K562 (cell line): ENCODE results near the gene PPOX. TPM values are rescaled to one million over a fixed set of nuclear protein-coding genes. Genes with fewer than 3 reads are reported as not detected.

Experiments used
- HNRNPLL ChIP-seq: fragments of 200-400 bp; formaldehyde crosslinking; IDR thresholded peaks from 2 replicates; pipeline ENCODE4 v1.6.1; 2017; ENCODE audit warnings: low read length, low read depth, mild to moderate bottlenecking; ENCODE audit not compliant: poor library complexity, severe bottlenecking
- NFIC ChIP-seq: fragments of 450-650 bp; IDR thresholded peaks from 2 replicates; pipeline ENCODE4 v1.6.1; 2017; ENCODE audit warnings: mild to moderate bottlenecking, inconsistent platforms
- ZNF165 ChIP-seq: fragments of 250-450 bp; sonication (Bioruptor Pico); IDR thresholded peaks from 2 replicates; pipeline ENCODE4 v1.4.0; 2020; ENCODE audit warnings: borderline replicate concordance
- ZNF347 ChIP-seq: fragments of 450-650 bp; formaldehyde crosslinking; IDR thresholded peaks from 2 replicates; pipeline ENCODE4 v1.4.0; 2020; ENCODE audit warnings: low read depth, mild to moderate bottlenecking, moderate library complexity
- polyA plus RNA-seq, 8 experiments: library from polyadenylated mRNA; depleted of rRNA in 4 of 8; stranded (reverse) in 5 of 8; unstranded in 3 of 8; fragments of >200 nt; fragmentation: Nextera tagmentation in 2 of 8; fragmentation: Illumina TruSeq in 1 of 8; extraction: Ambion mirVana in 2 of 8; extraction: Trizol in 1 of 8; gene quantifications; 2 replicates each; pipeline versions ENCODE4 v1.2.1 to v1.2.3, GENCODE V29; 2011 to 2014; ENCODE audit warnings: inconsistent platforms in 1 of 8, missing spikeins in 1 of 8
- total RNA-seq, 7 experiments: library from RNA; depleted of rRNA in 6 of 7; stranded (reverse); fragments of >200 nt in 6 of 7; fragmentation: Illumina TruSeq in 2 of 7; extraction: Trizol in 2 of 7; gene quantifications; 2 replicates each; pipeline versions ENCODE4 v1.2.1 to v1.2.3, GENCODE V29; 2011 to 2021; ENCODE audit warnings: low replicate concordance in 1 of 7
- TF ChIP-seq, protein P1 (sequence below): fragments of 250-450 bp; sonication (Bioruptor Pico); IDR thresholded peaks from 2 replicates; pipeline ENCODE4 v1.4.0; 2020
- TF ChIP-seq, protein P2 (sequence below): sonication (generic); formaldehyde crosslinking; IDR thresholded peaks from 2 replicates; pipeline ENCODE4 v1.8.0; 2022; ENCODE audit warnings: mild to moderate bottlenecking, missing genetic modification reagents
- TF ChIP-seq, protein P3 (sequence below), 2 experiments: fragments of 450-650 bp in 1 of 2; sonication (generic) in 1 of 2; formaldehyde crosslinking in 1 of 2; IDR thresholded peaks; 2 replicates each; pipeline versions ENCODE4 v1.7.1 to v1.9.0; 2016 to 2022; ENCODE audit warnings: inconsistent platforms in 1 of 2, mild to moderate bottlenecking in 1 of 2, missing genetic modification reagents in 1 of 2

Gene PPOX
- total and polyA plus RNA-seq, 9 of the 15 experiments (the other 6 are each of a cell fraction or from before 2014, with no cell fraction given): 17.0 to 57.1 (median 38.9) TPM

DNA sequence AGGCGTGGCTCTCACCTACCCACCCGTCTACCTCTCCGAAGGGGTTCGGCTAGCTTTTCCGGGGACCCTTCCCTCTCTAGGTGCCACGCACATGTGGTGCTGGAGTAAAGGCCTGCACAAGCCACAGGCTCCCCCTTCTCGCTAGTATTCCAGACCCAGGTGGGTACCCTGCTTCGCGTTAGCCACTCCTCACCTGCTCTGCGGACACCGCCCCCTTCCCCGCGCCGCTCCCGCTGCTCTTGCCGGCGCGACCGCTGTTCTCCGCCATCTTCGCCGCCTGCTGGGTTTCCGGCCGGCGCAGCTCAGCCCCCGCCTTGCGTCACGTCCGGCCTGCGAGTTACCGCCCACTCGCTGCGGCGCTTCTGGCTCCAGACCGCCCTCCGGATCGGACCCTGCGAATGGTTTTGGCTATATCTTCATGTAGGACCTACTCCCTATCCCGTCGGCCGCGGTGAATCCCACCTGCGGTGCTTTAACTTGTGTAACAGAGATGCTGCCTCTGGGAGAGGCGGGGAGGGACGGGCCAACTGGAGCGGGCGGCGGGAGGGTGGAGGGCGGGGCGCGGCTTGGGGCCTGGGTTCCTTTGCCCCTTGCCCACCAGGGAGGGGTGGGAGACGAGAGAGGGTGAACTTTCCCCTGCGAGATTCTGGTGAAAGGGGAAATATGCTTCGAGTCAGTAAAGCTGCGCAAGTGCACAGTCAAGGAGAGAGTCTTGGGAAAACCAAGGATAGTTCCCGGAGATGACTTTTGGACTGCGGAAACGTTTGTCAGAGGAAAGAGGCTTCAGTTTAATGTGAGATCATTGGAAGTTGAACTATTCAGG is 48.3 kb upstream of the PPOX start, which contains the start of the genes NIT1 and PFDN2 (continued):
- TF ChIP-seq, protein P1, sequence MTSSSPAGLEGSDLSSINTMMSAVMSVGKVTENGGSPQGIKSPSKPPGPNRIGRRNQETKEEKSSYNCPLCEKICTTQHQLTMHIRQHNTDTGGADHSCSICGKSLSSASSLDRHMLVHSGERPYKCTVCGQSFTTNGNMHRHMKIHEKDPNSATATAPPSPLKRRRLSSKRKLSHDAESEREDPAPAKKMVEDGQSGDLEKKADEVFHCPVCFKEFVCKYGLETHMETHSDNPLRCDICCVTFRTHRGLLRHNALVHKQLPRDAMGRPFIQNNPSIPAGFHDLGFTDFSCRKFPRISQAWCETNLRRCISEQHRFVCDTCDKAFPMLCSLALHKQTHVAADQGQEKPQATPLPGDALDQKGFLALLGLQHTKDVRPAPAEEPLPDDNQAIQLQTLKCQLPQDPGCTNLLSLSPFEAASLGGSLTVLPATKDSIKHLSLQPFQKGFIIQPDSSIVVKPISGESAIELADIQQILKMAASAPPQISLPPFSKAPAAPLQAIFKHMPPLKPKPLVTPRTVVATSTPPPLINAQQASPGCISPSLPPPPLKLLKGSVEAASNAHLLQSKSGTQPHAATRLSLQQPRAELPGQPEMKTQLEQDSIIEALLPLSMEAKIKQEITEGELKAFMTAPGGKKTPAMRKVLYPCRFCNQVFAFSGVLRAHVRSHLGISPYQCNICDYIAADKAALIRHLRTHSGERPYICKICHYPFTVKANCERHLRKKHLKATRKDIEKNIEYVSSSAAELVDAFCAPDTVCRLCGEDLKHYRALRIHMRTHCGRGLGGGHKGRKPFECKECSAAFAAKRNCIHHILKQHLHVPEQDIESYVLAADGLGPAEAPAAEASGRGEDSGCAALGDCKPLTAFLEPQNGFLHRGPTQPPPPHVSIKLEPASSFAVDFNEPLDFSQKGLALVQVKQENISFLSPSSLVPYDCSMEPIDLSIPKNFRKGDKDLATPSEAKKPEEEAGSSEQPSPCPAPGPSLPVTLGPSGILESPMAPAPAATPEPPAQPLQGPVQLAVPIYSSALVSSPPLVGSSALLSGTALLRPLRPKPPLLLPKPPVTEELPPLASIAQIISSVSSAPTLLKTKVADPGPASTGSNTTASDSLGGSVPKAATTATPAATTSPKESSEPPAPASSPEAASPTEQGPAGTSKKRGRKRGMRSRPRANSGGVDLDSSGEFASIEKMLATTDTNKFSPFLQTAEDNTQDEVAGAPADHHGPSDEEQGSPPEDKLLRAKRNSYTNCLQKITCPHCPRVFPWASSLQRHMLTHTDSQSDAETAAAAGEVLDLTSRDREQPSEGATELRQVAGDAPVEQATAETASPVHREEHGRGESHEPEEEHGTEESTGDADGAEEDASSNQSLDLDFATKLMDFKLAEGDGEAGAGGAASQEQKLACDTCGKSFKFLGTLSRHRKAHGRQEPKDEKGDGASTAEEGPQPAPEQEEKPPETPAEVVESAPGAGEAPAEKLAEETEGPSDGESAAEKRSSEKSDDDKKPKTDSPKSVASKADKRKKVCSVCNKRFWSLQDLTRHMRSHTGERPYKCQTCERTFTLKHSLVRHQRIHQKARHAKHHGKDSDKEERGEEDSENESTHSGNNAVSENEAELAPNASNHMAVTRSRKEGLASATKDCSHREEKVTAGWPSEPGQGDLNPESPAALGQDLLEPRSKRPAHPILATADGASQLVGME: no peak
- TF ChIP-seq, protein P2, sequence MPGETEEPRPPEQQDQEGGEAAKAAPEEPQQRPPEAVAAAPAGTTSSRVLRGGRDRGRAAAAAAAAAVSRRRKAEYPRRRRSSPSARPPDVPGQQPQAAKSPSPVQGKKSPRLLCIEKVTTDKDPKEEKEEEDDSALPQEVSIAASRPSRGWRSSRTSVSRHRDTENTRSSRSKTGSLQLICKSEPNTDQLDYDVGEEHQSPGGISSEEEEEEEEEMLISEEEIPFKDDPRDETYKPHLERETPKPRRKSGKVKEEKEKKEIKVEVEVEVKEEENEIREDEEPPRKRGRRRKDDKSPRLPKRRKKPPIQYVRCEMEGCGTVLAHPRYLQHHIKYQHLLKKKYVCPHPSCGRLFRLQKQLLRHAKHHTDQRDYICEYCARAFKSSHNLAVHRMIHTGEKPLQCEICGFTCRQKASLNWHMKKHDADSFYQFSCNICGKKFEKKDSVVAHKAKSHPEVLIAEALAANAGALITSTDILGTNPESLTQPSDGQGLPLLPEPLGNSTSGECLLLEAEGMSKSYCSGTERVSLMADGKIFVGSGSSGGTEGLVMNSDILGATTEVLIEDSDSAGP (CRISPR knock-in tag): no peak
- TF ChIP-seq HNRNPLL: peak; percentile 85
- TF ChIP-seq, protein P3, sequence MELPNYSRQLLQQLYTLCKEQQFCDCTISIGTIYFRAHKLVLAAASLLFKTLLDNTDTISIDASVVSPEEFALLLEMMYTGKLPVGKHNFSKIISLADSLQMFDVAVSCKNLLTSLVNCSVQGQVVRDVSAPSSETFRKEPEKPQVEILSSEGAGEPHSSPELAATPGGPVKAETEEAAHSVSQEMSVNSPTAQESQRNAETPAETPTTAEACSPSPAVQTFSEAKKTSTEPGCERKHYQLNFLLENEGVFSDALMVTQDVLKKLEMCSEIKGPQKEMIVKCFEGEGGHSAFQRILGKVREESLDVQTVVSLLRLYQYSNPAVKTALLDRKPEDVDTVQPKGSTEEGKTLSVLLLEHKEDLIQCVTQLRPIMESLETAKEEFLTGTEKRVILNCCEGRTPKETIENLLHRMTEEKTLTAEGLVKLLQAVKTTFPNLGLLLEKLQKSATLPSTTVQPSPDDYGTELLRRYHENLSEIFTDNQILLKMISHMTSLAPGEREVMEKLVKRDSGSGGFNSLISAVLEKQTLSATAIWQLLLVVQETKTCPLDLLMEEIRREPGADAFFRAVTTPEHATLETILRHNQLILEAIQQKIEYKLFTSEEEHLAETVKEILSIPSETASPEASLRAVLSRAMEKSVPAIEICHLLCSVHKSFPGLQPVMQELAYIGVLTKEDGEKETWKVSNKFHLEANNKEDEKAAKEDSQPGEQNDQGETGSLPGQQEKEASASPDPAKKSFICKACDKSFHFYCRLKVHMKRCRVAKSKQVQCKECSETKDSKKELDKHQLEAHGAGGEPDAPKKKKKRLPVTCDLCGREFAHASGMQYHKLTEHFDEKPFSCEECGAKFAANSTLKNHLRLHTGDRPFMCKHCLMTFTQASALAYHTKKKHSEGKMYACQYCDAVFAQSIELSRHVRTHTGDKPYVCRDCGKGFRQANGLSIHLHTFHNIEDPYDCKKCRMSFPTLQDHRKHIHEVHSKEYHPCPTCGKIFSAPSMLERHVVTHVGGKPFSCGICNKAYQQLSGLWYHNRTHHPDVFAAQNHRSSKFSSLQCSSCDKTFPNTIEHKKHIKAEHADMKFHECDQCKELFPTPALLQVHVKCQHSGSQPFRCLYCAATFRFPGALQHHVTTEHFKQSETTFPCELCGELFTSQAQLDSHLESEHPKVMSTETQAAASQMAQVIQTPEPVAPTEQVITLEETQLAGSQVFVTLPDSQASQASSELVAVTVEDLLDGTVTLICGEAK (IDR thresholded peaks at IDR 0.05): peak; percentile 93
- TF ChIP-seq, protein P3 (CRISPR knock-in tag; IDR thresholded peaks at IDR 0.05): 0 out of 2 replicates have a peak, but pooled peaks have one; percentile 16
- TF ChIP-seq ZNF165 (CRISPR knock-in tag): peak; percentile 49; the same call in 1 of the 2 replicates
- TF ChIP-seq NFIC: no peak
- TF ChIP-seq ZNF347 (CRISPR knock-in tag): no peak
